K562 (cell line): ENCODE results near the gene OST4. TPM values are rescaled to one million over a fixed set of nuclear protein-coding genes. Genes with fewer than 3 reads are reported as not detected.

Experiments used
- ATAC-seq: fragments of 200-7000 bp; cut with Tn5 transposase; 3 replicates; pipeline ENCODE4 v1.9.1; 2020; ENCODE audit warnings: moderate library complexity
- BruUV-seq: library from RNA; stranded (reverse); fragments of 400-500 nt; replicated peaks from 2 replicates; lab custom pipeline; 2021; lab: Mats Ljungman, UMichigan
- CTCF ChIA-PET: fragments of 300-600 bp; formaldehyde crosslinking; extraction: SDS; loops from one replicate; lab custom pipeline; 2021; ENCODE audit warnings: low intra/inter-chr PET ratio; lab: Yijun Ruan, JAX
- POLR2A ChIA-PET: fragments of 300-600, 350-650 bp; sonication (Branson Sonifier 250); formaldehyde crosslinking; extraction: SDS; loops from one replicate; lab custom pipeline; 2021; ENCODE audit warnings: antibody characterized with exemption, inconsistent platforms; lab: Yijun Ruan, JAX
- DNase-seq, 4 experiments: peaks; one replicate each; pipeline versions ENCODE4 v3.0.0 to v3.0.0-alpha.2; 2011 to 2018; ENCODE audit warnings: low spot score in 3 of 4, mixed read lengths in 3 of 4; ENCODE audit errors: extremely low read depth in 1 of 4
- FAIRE-seq: peaks from 2 replicates; lab custom pipeline; 2011; peaks lifted over from hg19 to GRCh38; lab: Jason Lieb, UNC
- H2AFZ ChIP-seq: 2 replicates; pipeline ENCODE4 v1.6.0; 2011; ENCODE audit warnings: low read depth, low read length, control low read depth, inconsistent platforms
- H3K27ac ChIP-seq: fragments of 200-600 bp; 3 replicates; pipeline ENCODE4 v1.8.0; 2011; ENCODE audit warnings: low read depth, mild to moderate bottlenecking, control low read depth, inconsistent platforms, low read length, moderate library complexity, mixed read lengths; ENCODE audit errors: extremely low read depth
- H3K27me3 ChIP-seq, 2 experiments: fragments of 300-600 bp in 1 of 2; 2 replicates in 1 of 2; 3 replicates in 1 of 2; pipeline versions ENCODE4 v1.6.0 to v1.8.0; 2011; ENCODE audit warnings: inconsistent platforms in 2 of 2, low read length in 2 of 2, mild to moderate bottlenecking in 1 of 2, mixed read lengths in 1 of 2, moderate library complexity in 1 of 2; ENCODE audit not compliant: control insufficient read depth in 2 of 2, insufficient read depth in 2 of 2
- H3K36me3 ChIP-seq: fragments of 300-600 bp; 3 replicates; pipeline ENCODE4 v1.8.0; 2011; ENCODE audit warnings: mild to moderate bottlenecking, low read length, inconsistent platforms; ENCODE audit not compliant: control insufficient read depth, insufficient read depth
- H3K4me1 ChIP-seq, 2 experiments: fragments of 200-600 bp in 1 of 2; replicated peaks in 1 of 2; 2 replicates in 1 of 2; 3 replicates in 1 of 2; pipeline versions ENCODE4 v1.5.1 to v1.8.0; 2011; ENCODE audit warnings: inconsistent platforms in 2 of 2, low read length in 2 of 2, mild to moderate bottlenecking in 1 of 2, mixed read lengths in 1 of 2, moderate library complexity in 1 of 2; ENCODE audit not compliant: control insufficient read depth in 2 of 2, insufficient read depth in 2 of 2
- H3K4me2 ChIP-seq: 2 replicates; pipeline ENCODE4 v1.6.1; 2011; ENCODE audit warnings: low read length, control low read depth, inconsistent platforms, mixed read lengths; ENCODE audit not compliant: insufficient read depth
- H3K4me3 ChIP-seq: fragments of 200-600 bp; sonication (generic), shearing (Covaris generic); 2 replicates; pipeline ENCODE4 v1.5.1; 2016; ENCODE audit warnings: control low read depth, inconsistent platforms
- H3K79me2 ChIP-seq: fragments of 200-600 bp; 3 replicates; pipeline ENCODE4 v1.8.0; 2011; ENCODE audit warnings: low read length, inconsistent platforms; ENCODE audit not compliant: control insufficient read depth, insufficient read depth
- H3K9ac ChIP-seq, 2 experiments: 2 replicates each; pipeline versions ENCODE4 v1.6.0 to v1.6.1; 2011; ENCODE audit warnings: low read depth in 2 of 2, low read length in 2 of 2, control low read depth in 1 of 2, inconsistent platforms in 1 of 2, mild to moderate bottlenecking in 1 of 2, mixed read lengths in 1 of 2; ENCODE audit not compliant: insufficient read depth in 1 of 2
- H3K9me1 ChIP-seq: one replicate; pipeline ENCODE4 v1.6.0; 2011; ENCODE audit warnings: inconsistent platforms, mild to moderate bottlenecking, low read length, moderate library complexity; ENCODE audit not compliant: control insufficient read depth, insufficient read depth
- H3K9me3 ChIP-seq: replicated peaks from 2 replicates; pipeline ENCODE4 v1.5.1; 2011; ENCODE audit warnings: low read depth, low read length, inconsistent platforms; ENCODE audit not compliant: control insufficient read depth, insufficient read depth
- H4K20me1 ChIP-seq: replicated peaks from 2 replicates; pipeline ENCODE4 v1.6.1; 2011; ENCODE audit warnings: low read length, inconsistent platforms, mixed read lengths; ENCODE audit not compliant: control insufficient read depth, insufficient read depth
- ARNT ChIP-seq, 2 experiments: fragments of 450-650 bp; IDR thresholded peaks; 2 replicates each; pipeline ENCODE4 v1.6.1; 2016; ENCODE audit warnings: mild to moderate bottlenecking in 1 of 2
- ESRRB ChIP-seq: fragments of 250-450 bp; sonication (Bioruptor Pico); IDR thresholded peaks from 2 replicates; pipeline ENCODE4 v1.5.0; 2020; ENCODE audit warnings: mild to moderate bottlenecking, moderate library complexity, borderline replicate concordance
- MTA3 ChIP-seq: fragments of 450-650 bp; formaldehyde crosslinking; IDR thresholded peaks from 2 replicates; pipeline ENCODE4 v1.6.1; 2017; ENCODE audit warnings: mild to moderate bottlenecking, borderline replicate concordance
- TBP ChIP-seq: optimal IDR thresholded peaks from 2 replicates; pipeline ENCODE3; 2011; ENCODE audit warnings: low read depth, low read length, improper control_type of control experiment
- ZFP36 ChIP-seq: fragments of 150-350 bp; IDR thresholded peaks from 2 replicates; pipeline ENCODE4 v1.6.1; 2018; ENCODE audit warnings: low read length, low read depth; ENCODE audit not compliant: partially characterized antibody
- ZNF133 ChIP-seq: fragments of 250-450 bp; sonication (Bioruptor Pico); IDR thresholded peaks from 2 replicates; pipeline ENCODE4 v1.4.0; 2020; ENCODE audit warnings: mild to moderate bottlenecking
- WGBS: fragments of 100-300 bp; shearing (Covaris generic); methylation state at CpG from one replicate; pipeline ENCODE4 v1.1.6; 2016; ENCODE audit warnings: low coverage, mixed read lengths; ENCODE audit not compliant: insufficient coverage; ENCODE audit errors: missing lambda C conversion rate; 5-methylcytosine and 5-hydroxymethylcytosine counted together
- in situ Hi-C: fragments of 300-500 bp; cut with MboI; formaldehyde crosslinking; loops from 4 replicates; pipeline ENCODE4 v1.15.0; 2018; ENCODE audit warnings: inconsistent platforms, mixed read lengths
- intact Hi-C: fragments of 100-400 bp; cut with micrococcal nuclease; formaldehyde crosslinking; loops from 2 replicates; pipeline ENCODE4 v1.14.2; 2022
- polyA plus RNA-seq, 8 experiments: library from polyadenylated mRNA; depleted of rRNA in 4 of 8; stranded (reverse) in 5 of 8; unstranded in 3 of 8; fragments of >200 nt; fragmentation: Nextera tagmentation in 2 of 8; fragmentation: Illumina TruSeq in 1 of 8; extraction: Ambion mirVana in 2 of 8; extraction: Trizol in 1 of 8; gene quantifications; 2 replicates each; pipeline versions ENCODE4 v1.2.1 to v1.2.3, GENCODE V29; 2011 to 2014; ENCODE audit warnings: inconsistent platforms in 1 of 8, missing spikeins in 1 of 8
- total RNA-seq, 7 experiments: library from RNA; depleted of rRNA in 6 of 7; stranded (reverse); fragments of >200 nt in 6 of 7; fragmentation: Illumina TruSeq in 2 of 7; extraction: Trizol in 2 of 7; gene quantifications; 2 replicates each; pipeline versions ENCODE4 v1.2.1 to v1.2.3, GENCODE V29; 2011 to 2021; ENCODE audit warnings: low replicate concordance in 1 of 7
- TF ChIP-seq, protein P1 (sequence below), 2 experiments: fragments of 450-650 bp in 1 of 2; IDR thresholded peaks; 2 replicates each; pipeline ENCODE4 v1.6.1; 2011 to 2017; ENCODE audit warnings: low read depth in 2 of 2, antibody characterized with exemption in 1 of 2, borderline replicate concordance in 1 of 2, low read length in 1 of 2, mild to moderate bottlenecking in 1 of 2, mixed read lengths in 1 of 2; ENCODE audit not compliant: control insufficient read depth in 1 of 2
- TF ChIP-seq, protein P2 (sequence below): fragments of 450-650 bp; conservative IDR thresholded peaks from 2 replicates; pipeline ENCODE4 v1.6.1; 2016; ENCODE audit warnings: missing genetic modification characterization, low read depth, mild to moderate bottlenecking, control low read depth, missing compliant biosample characterization

The OST4 gene
- total and polyA plus RNA-seq, 9 of the 15 experiments (the other 6 are each of a cell fraction or from before 2014, with no cell fraction given): 186 to 1,155 (median 355) TPM

DNA sequence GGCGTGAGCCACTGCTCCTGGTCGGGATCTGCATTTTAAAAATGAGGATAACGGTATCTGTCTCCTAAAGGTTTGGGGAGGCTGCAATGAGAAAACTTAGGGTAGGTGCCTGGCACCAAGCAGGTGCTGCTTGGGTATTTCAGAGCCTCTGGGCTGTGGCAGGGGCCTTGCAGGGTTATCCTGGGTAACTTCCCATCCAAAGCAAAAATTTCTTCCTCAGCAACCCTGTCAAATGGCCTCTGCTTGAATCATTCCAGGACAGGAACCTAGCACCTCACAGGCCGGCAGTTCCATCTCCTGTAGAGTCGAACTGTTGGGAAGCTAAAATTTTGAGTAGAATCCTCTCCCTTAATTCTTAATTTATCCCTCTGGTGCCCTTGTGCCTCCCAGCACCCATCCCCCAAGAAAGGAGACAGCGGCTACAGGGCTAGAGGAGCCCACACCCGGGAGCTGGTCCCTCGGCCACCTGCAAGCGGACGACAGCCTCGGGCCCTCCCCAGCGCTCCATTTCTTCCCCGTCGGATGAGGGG is 46.6 kb upstream of the OST4 start:
- no peak overlapping the region for H3K27ac ChIP-seq
- no peak for FAIRE-seq
- no TSS peak for BruUV-seq
- H3K79me2 ChIP-seq: no peaks in the 10 kb centered on the region
- H3K9me3 ChIP-seq: no peaks in the 10 kb centered on the region
- WGBS: 31% methylated on average over 13 of the region's 14 CpGs
- H3K9ac ChIP-seq: no peak overlapping the region
- no peak overlapping the region for H3K4me2 ChIP-seq
- TF ChIP-seq TBP (no peak), ZNF133 (no peak), ARNT (IDR thresholded peaks at IDR 0.05) (no peak), MTA3 (no peak), ZFP36 (no peak), ESRRB (CRISPR knock-in tag) (no peak)
- TF ChIP-seq, protein P1, sequence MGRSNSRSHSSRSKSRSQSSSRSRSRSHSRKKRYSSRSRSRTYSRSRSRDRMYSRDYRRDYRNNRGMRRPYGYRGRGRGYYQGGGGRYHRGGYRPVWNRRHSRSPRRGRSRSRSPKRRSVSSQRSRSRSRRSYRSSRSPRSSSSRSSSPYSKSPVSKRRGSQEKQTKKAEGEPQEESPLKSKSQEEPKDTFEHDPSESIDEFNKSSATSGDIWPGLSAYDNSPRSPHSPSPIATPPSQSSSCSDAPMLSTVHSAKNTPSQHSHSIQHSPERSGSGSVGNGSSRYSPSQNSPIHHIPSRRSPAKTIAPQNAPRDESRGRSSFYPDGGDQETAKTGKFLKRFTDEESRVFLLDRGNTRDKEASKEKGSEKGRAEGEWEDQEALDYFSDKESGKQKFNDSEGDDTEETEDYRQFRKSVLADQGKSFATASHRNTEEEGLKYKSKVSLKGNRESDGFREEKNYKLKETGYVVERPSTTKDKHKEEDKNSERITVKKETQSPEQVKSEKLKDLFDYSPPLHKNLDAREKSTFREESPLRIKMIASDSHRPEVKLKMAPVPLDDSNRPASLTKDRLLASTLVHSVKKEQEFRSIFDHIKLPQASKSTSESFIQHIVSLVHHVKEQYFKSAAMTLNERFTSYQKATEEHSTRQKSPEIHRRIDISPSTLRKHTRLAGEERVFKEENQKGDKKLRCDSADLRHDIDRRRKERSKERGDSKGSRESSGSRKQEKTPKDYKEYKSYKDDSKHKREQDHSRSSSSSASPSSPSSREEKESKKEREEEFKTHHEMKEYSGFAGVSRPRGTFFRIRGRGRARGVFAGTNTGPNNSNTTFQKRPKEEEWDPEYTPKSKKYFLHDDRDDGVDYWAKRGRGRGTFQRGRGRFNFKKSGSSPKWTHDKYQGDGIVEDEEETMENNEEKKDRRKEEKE (IDR thresholded peaks at IDR 0.05; ENCODE audit: borderline replicate concordance in 1 of 2, control insufficient read depth in 1 of 2, low read depth in 2 of 2, low read length in 1 of 2): no peak
- TF ChIP-seq, protein P2, sequence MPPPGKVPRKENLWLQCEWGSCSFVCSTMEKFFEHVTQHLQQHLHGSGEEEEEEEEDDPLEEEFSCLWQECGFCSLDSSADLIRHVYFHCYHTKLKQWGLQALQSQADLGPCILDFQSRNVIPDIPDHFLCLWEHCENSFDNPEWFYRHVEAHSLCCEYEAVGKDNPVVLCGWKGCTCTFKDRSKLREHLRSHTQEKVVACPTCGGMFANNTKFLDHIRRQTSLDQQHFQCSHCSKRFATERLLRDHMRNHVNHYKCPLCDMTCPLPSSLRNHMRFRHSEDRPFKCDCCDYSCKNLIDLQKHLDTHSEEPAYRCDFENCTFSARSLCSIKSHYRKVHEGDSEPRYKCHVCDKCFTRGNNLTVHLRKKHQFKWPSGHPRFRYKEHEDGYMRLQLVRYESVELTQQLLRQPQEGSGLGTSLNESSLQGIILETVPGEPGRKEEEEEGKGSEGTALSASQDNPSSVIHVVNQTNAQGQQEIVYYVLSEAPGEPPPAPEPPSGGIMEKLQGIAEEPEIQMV (tag): no peak
- peaks cover 7 to 8% of the 10 kb centered on the region in 2 experiments; a peak in 4 of 5 replicates for H3K27me3 ChIP-seq
- intact Hi-C loops: no loop called here
- no peaks in the 10 kb centered on the region for H4K20me1 ChIP-seq
- in situ Hi-C loops: no loop called here
- no peaks in the 10 kb centered on the region for H3K9me1 ChIP-seq
- H3K4me1 ChIP-seq: peaks cover 1 to 12% of the 10 kb centered on the region in 2 experiments; a peak in 3 of 5 replicates
- POLR2A ChIA-PET: interaction anchor here (0.6 to 0.8 kb wide), 3 partner anchors 41 to 73 kb away, joined by 3 to 4 read pairs (median 4); no protein-coding TSS in a partner anchor
- no peaks in the 10 kb centered on the region for H3K36me3 ChIP-seq
- H2AFZ ChIP-seq: no peak overlapping the region
- DNase-seq: no peak
- no peak overlapping the region for H3K4me3 ChIP-seq
- CTCF ChIA-PET: no interaction called here
- ATAC-seq: no peak
